Inflammatory macrophage (primary cell): ENCODE measurements around the gene OR10H2.
A peak's percentile ranks its signal among the peaks of the same experiment; 100 is the strongest.
"Not testable (repeated sequence)": the region's sequence is repeated elsewhere in the genome, so short reads cannot be mapped to it uniquely, and the experiment has no call there.

Experiments
- DNase-seq, 2 donors: peaks; one replicate each; pipeline ENCODE4 v3.0.0-alpha.2; 2020 to 2022

OR10H2 gene

GRCh38 chr19:15769586-15769985, 41.8 kb downstream of the OR10H2 start:
- DNase-seq = no peak

DNA sequence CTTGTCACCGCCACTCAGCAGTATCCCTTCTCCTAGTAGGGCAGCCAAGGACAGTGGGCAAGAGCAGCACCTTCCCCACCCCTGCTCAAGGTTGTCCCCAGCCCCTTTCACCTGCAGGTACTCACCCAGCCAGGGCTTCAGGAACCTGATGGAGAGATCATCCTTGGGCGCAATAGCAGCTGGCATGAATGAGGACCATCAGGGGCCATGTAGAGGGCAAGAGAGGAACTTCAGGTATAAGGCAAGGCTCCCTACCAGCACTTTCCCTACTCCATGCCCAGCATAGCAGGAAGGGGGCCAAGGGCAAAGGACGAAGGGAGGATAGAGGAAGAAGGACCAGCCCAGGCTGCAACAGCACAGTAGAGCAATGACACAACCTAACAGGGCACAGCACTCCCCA, 46.3 kb downstream of the OR10H2 start:
- not testable (repeated sequence) for DNase-seq

DNA sequence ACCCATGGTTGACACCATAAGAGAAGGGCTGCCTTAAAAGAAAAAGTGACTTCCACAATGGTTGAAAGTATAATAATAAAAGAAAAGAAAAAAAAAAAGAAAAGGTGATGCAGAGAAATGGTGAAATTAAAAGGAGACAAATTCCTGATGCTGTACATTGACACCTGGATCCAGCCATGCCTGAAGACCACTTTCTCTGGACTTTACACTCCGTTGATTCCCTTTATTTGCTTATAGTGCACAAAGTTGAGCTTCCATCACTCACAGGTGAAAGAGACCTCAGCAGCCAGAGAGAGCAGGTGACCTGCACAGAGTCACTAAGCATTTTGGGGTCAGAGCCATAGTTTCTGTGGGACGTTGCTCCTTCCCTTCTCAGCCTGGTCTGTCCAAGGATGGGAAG, 47.4 kb downstream of the OR10H2 start:
- DNase-seq = no peak

DNA sequence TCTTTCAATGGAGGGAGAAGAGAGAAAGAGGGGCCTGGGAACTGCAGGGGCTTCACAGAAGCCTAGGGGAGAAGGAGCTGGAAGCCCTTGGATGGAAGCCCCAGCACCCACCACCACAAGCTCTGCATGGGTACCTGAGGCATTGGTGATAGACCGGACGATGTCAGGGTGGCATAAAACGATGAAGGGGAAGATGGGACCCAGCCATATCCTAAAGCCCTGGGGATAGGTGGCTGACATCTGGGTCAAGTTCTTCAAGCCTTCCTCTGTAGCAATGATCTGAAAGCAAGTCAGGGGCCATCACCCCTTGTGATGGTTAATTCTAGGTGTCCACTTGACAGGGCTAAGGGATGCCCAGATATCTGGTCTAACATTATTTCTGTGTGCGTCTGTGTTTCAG, 48.4 kb downstream of the OR10H2 start:
- no peak for DNase-seq

GRCh38 chr19:15776991-15777970, 49.5 kb downstream of the OR10H2 start:
- peak; percentile 3 to 56 for DNase-seq
